ENCODE measurements around the gene STK17A.

- TF ChIP-seq GATA3 (IDR thresholded peaks at IDR 0.05; ENCODE audit: low read depth, low read length) (no peak), GATA2 (IDR thresholded peaks at IDR 0.05; ENCODE audit: low read depth, low read length) (no peak)
These were observed 57.8 kb downstream of the STK17A start for GRCh38 chr7:43640679-43641078.

Data from SH-SY5Y (cell line).